Fibroblast of lung (primary cell): Measurements from ENCODE around the gene AATF.

ENCODE experiments used
- EZH2 ChIP-seq: IDR thresholded peaks from 2 replicates; pipeline ENCODE4 v1.5.1; 2012; ENCODE audit warnings: low read length, control low read depth, mild to moderate bottlenecking; ENCODE audit errors: missing control alignments
- TF ChIP-seq, protein P1 (sequence below), 2 donors: IDR thresholded peaks in 1 of 2; conservative IDR thresholded peaks in 1 of 2; 1 replicate in 1 of 2; 2 replicates in 1 of 2; pipeline ENCODE4 v1.5.1; 2011 to 2012; ENCODE audit warnings: low read length in 2 of 2, control low read depth in 1 of 2, inconsistent platforms in 1 of 2, low read depth in 1 of 2, mild to moderate bottlenecking in 1 of 2

DNA sequence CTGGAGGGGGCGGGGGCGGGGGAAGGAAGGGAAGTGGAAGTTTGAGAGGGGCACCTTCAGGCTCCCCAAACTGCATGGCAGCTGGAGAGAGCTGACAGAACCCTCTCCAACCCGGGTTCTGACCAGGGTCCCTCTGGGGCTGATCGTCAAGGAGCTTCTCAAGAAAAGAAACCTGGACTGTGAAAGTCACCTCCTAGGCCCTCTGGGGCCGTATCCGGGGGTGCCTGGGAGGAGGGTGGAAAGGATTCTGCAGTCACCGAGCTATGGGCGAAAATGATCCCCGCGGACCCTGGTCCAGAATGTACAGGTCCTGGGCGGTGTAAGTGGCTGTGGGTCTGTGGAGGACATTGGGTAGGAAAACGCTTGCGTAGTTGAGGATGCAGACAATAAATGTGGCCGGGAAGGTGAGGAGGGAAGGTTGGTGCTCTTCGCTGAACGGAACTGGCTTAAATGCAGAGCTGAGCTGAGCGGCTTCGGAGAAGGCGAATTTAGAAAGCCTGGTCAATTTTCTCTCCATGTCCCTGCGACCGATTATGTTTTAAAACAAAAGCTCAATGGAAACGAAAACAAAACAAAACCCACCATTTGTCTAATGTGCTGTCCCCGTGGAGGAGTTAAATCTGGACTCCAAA is 15.1 kb upstream of the AATF start:
- TF ChIP-seq, protein P1, sequence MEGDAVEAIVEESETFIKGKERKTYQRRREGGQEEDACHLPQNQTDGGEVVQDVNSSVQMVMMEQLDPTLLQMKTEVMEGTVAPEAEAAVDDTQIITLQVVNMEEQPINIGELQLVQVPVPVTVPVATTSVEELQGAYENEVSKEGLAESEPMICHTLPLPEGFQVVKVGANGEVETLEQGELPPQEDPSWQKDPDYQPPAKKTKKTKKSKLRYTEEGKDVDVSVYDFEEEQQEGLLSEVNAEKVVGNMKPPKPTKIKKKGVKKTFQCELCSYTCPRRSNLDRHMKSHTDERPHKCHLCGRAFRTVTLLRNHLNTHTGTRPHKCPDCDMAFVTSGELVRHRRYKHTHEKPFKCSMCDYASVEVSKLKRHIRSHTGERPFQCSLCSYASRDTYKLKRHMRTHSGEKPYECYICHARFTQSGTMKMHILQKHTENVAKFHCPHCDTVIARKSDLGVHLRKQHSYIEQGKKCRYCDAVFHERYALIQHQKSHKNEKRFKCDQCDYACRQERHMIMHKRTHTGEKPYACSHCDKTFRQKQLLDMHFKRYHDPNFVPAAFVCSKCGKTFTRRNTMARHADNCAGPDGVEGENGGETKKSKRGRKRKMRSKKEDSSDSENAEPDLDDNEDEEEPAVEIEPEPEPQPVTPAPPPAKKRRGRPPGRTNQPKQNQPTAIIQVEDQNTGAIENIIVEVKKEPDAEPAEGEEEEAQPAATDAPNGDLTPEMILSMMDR (conservative IDR thresholded peaks at IDR 0.05 in 1 of 2, IDR thresholded peaks at IDR 0.05 in 1 of 2; ENCODE audit: low read depth in 1 of 2, low read length in 2 of 2): no peak
- TF ChIP-seq EZH2: no peak
